SK-MEL-5 (cell line): Measurements from ENCODE around the gene OBI1. TPM values are rescaled to one million over a fixed set of nuclear protein-coding genes. Genes with fewer than 3 reads are reported as not detected.

Experiments used
- DNase-seq: peaks from one replicate; pipeline ENCODE4 v3.0.0-alpha.2; 2016; ENCODE audit warnings: low read depth, low spot score
- in situ Hi-C: cut with HindIII; loops from 2 replicates; pipeline ENCODE4 v1.10.0; 2016; ENCODE audit warnings: low sequenced_read_pairs, high pct_unique_total_duplicates, low pct_unique_long_range_greater_than_20kb
- polyA plus RNA-seq, 2 experiments: library from polyadenylated mRNA; depleted of rRNA; stranded (reverse); fragments of >200 nt; gene quantifications; 2 replicates each; pipeline ENCODE4 v1.2.3, GENCODE V29; 2015
- total RNA-seq: library from RNA; depleted of rRNA; stranded (reverse); fragments of >200 nt; shearing (Covaris generic); gene quantifications from 2 replicates; pipeline ENCODE4 v1.2.3, GENCODE V29; 2014; rRNA removed

Gene OBI1
- total RNA-seq, result 21.8 and 24.2 TPM in 2 replicates
- polyA plus RNA-seq (2015; cell fraction: cytosol; rRNA removed), result 9.6 and 13.9 TPM in 2 replicates
- polyA plus RNA-seq (2015; cell fraction: nucleus; rRNA removed), result 16.2 TPM in 2 replicates

GRCh38 chr13:78658630-78659449, at the start of gene OBI1:
OBI1 (minus strand) TSS chr13:78659155; CDS start chr13:78659120, 35 bp downstream.
- DNase-seq, result peak; percentile 87
- in situ Hi-C loops, result no loop called here

DNA sequence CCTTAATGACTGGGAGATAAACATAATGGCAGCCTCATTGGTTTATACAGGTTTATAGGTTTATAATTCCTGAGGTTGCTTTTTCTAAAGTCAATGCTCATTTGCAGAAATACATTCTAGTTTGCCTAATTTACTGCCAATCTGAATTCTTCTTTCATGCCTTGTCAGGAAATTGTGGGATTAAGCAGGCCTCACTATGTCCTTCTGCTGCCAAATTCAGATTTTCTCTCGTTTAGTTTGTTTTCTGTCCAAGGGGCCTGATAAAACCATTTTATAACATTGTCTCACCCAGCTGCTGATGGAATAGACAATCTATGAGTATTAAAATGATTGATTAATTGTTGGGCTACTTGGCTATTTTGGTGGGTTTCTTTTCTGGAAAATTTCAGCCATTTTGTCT, 42.4 kb upstream of the OBI1 start:
- in situ Hi-C loops, result no loop called here

DNA sequence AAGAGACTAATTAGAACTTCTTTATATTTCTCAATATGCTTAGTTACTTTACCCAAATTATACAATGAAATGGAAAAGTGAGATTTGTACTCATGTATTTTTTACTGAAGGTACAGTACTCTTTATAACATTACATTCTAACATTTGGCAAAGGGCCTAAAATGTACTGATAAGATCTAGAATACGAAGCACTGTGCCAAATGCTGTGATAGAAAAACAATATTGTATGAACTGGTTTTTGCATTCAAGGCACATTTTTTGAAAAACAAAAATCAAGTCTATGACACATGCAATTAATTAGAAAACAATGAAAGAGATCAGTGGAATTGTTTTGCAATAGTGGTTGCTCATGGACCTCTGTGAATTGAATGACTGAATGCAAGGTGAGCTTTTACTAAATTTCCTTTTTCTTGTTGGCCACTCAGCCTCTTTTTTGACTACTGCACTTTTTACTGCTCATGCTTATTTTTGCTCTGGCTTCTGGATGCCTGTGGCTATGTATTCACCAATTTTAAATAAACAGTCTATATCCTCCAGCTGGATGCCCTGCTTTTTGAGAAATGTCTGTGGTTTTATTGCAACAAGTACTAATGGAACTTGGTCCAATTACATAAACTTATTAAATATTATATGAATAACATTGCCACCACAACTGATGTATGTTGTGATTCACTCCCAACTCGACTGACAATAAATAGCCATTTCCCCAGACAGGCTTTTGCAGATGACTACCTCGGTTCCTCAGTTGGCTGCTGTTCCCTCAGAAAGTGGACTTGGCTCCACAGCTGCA, 41.4 kb upstream of the OBI1 start:
- DNase-seq, result no peak
- in situ Hi-C loops, result no loop called here

More for the DNA sequence above, 42.4 kb upstream of the OBI1 start:
- DNase-seq, result no peak

- in situ Hi-C loops, result no loop called here
- peak; percentile 60 for DNase-seq
Measured at GRCh38 chr13:78689011-78689410, 30.1 kb upstream of the OBI1 start.

- no peak for DNase-seq
- in situ Hi-C loops, result no loop called here
Measured at GRCh38 chr13:78686461-78686860, 27.5 kb upstream of the OBI1 start.

- DNase-seq, result no peak
- in situ Hi-C loops, result no loop called here
Measured at GRCh38 chr13:78680576-78681350, 21.8 kb upstream of the OBI1 start.

DNA sequence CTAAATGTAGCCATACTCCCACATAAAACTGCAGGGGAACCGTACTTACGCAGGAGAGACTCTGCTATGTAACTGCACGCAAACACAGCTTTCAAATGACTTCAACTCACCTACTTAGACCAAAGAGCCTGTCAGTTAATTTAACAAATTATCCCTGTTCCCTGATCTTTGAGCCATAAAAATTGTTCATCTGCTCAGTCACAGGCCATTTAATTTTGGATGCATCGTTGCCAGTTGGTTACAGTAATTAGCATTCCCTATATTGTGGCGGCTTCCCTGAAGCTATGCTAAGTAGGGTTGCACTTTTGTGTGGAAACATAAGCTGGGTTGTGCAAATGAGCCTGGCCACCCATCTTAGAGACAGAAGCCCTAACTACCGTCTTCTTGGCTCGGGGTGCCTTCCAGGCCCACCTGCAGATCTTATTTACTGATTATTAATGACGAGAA, 21.2 kb upstream of the OBI1 start:
- in situ Hi-C loops, result no loop called here
- DNase-seq, result no peak

GRCh38 chr13:78679329-78679728, 20.4 kb upstream of the OBI1 start:
- no peak for DNase-seq
- in situ Hi-C loops, result no loop called here

- no peak for DNase-seq
- in situ Hi-C loops, result no loop called here
Measured at GRCh38 chr13:78675112-78675511, 16.2 kb upstream of the OBI1 start.

- in situ Hi-C loops, result no loop called here
- DNase-seq, result no peak
Measured at GRCh38 chr13:78674638-78675037, 15.7 kb upstream of the OBI1 start.

DNA sequence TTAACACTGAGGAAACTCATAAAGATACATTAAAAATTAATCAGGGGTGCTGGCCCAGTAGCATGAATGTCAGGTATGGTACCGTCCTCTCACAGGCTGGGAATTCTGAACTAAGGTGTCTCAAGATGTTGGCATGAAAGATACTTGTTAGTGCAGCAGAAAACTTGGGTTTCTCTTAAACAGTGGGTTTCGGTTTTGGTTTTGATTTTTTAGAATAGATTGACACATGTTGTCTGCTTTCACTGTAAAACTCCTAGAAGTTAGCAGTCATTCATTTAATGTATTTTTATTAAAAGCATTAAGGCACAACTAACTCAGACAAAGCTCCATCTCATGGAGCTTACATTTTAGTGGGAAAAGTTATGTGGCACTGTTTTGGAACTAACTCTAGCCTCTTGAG, 3.5 kb upstream of the OBI1 start:
- no peak for DNase-seq
- in situ Hi-C loops, result no loop called here

DNA sequence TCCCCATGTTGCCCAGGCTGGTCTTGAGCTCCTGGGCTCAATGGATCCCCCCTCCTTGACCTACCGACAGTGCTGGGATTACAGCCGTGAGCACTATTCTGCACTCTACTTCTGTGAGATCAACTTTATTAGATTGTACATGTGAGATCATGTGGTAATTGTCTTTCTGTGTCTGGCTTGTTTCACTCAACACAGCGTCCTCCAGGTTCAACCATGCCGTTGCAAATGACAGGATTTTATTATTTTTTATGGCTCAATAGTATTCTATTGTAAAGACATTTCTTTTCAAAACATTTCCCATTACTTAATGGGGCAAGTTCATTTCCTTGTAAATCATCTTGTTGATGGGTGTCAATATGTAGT, 1.5 kb upstream of the OBI1 start:
- in situ Hi-C loops, result no loop called here

GRCh38 chr13:78659732-78660494, 958 bp upstream of the OBI1 start:
- in situ Hi-C loops, result no loop called here
- peak; percentile 34 for DNase-seq

More for the DNA sequence above, 1.5 kb upstream of the OBI1 start:
- DNase-seq, result no peak

- DNase-seq, result no peak
- in situ Hi-C loops, result no loop called here
Measured at GRCh38 chr13:78659450-78659730, 435 bp upstream of the OBI1 start.

DNA sequence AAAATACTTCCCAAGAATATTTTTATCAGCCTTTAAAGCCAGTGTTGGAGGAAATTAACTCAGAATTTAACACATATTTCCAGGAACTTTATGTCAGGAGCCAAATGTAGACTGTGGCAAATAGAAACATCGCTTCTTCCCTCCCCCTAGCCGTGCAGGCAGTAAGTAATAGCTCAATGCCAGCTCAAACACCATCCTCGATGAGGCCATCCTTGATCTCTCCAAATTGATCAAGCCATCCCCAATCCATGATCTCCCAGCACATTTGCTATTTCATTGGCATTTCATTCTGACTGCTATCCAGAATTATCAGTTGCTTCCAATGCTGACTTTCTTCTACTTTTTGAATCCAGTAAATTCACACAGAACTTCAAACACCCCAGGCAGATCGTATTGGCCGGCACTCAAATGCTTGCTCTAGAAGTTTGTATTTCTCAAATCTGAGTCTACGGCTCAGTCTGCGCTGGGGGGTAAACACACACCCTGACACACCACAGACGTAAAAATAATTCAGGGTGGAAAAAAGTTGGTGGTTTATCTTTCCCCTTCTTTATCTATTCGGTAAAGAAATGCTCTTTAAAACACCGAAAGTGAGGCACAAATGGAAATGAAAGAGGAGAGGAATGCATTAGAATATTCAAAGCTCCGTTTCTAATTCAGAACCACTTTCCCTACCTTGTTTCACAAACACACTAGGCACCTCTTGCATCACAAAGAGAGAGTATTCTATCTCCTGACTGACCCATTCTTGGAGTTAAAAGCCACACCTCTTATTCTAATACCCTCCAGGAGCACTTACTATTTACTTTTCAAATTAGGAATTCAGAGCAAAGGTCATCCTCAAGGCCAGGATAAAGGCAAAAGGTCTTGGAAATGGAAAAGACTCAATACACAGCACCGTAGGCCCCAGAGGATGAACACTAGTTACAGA, 991 bp downstream of the OBI1 start:
- in situ Hi-C loops, result no loop called here
- peak; percentile 17 for DNase-seq

- no peak for DNase-seq
- in situ Hi-C loops, result no loop called here
Measured at GRCh38 chr13:78655906-78656305, 3.0 kb downstream of the OBI1 start.
